Measurements from ENCODE around the gene PMEPA1.

GRCh38 chr20:57680131-57680716 lies 29.6 kb downstream of the PMEPA1 start:
- TF ChIP-seq POLR2A (IDR thresholded peaks at IDR 0.05), result no peak
- no peak for TF ChIP-seq CTCF (IDR thresholded peaks at IDR 0.05)
- TF ChIP-seq EP300 (IDR thresholded peaks at IDR 0.05), result no peak
